AG10803 (cell line): ENCODE data around the gene WRNIP1.

Experiments
- DNase-seq: peaks from one replicate; pipeline ENCODE4 v3.0.0; 2010; ENCODE audit warnings: low read depth
- H3K4me3 ChIP-seq: 2 replicates; pipeline ENCODE4 v1.5.1; 2011; ENCODE audit warnings: mild to moderate bottlenecking, low read length, control low read depth
- CTCF ChIP-seq: conservative IDR thresholded peaks from 2 replicates; pipeline ENCODE4 v1.5.1; 2011; ENCODE audit warnings: mild to moderate bottlenecking, low read length, control low read depth, inconsistent platforms

The WRNIP1 gene

GRCh38 chr6:2820415-2820814 lies 55.2 kb downstream of the WRNIP1 start:
- TF ChIP-seq CTCF, result no peak
- H3K4me3 ChIP-seq, result no peak overlapping the region
- no peak for DNase-seq

DNA sequence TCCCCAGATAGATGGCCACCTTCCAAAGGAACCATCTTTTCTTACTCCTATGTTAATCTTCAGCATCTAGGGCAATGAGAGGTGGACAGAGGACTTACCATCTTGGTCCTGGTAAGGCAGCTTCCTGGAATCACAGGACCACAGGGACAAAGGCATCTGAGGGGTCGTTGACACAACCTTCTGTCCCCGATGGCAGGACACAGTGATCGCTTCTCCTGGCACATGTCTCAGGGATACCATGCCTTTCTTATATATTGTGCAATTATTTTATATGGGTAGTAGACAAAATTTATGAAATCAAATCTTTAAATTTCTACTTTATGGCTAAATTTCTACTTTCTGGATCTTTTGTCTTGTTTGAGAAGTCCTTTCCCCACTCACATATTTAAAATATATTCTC lies 56.4 kb downstream of the WRNIP1 start:
- no peak overlapping the region for H3K4me3 ChIP-seq
- no peak for TF ChIP-seq CTCF
- no peak for DNase-seq

DNA sequence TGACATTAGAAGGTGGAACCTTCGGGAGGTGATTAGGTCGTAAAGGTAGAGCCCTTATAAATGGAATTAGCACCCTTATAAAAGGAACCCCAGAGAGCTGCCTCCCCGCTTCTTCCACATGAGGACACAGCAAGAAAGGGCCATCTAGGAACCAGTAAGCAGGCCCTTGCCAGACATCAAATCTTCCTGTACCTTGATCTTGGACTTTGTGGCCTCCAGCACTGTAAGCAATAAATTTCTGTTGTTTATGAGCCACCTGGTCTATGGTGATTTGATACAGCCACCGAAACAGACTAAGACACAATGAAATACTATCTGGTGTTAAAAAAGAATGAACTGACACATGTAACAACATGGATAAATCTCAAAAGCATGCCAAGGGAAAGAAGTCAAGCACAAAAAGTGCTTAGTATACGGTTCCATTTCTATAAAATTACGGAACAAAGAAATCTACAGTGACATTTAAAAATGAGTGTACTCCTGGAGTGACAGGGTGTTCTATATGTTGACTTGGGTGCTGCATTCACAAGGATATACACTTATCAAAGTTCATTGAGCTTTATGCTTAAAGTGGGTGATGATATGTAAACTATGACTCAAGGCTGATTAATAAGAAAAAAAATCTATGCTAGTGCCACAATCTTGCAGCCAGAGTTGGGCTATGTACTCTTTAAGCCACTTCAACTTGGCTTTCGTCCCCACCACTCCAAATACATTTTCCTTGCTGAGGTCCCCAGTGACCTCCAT lies 58.1 kb downstream of the WRNIP1 start:
- no peak for DNase-seq
- no peak for TF ChIP-seq CTCF
- no peak overlapping the region for H3K4me3 ChIP-seq

- no peak for TF ChIP-seq CTCF
- no peak overlapping the region for H3K4me3 ChIP-seq
- DNase-seq, result no peak
Measured at GRCh38 chr6:2826131-2826530, 60.9 kb downstream of the WRNIP1 start.

- no peak for DNase-seq
- TF ChIP-seq CTCF, result no peak
- no peak overlapping the region for H3K4me3 ChIP-seq
Measured at GRCh38 chr6:2827142-2827541, 61.9 kb downstream of the WRNIP1 start.

DNA sequence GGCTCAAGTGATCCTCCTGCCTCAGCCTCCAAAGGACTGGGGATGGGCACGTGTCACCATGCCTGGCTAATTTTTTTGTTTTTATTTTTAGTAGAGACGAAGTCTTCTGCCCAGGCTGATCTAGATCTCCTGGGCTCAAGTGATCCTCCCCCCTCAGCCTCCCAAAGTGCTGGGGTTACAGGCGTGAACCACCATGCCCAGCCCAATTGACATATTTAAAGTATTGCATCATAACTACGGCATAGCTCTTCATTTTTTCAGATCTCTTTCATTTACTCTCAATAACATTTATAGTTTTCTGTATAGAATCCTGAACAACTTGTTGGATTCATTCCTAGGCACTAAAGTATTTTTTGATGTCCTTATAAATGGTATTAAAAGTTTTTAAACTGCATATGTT lies 63.4 kb downstream of the WRNIP1 start:
- no peak overlapping the region for H3K4me3 ChIP-seq
- TF ChIP-seq CTCF, result no peak
- no peak for DNase-seq

DNA sequence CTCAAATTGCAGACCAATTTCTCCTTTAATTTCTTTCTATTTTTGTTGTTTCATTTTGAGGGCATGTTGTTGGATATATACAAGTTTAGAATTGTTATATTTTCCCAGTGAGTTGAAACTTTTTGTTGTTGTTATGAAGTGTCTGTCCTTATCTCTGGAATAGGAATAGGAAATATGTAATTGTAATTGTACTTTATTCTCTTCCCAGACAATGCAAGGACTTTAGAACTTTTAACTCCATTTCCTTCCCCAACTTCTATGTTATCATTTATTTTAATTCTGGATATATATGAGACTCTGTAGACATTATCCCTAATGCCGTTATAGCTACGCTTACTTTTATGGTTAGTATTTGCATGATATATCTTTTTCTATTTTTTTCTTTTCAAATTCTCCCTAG lies 64.1 kb downstream of the WRNIP1 start:
- H3K4me3 ChIP-seq, result no peak overlapping the region
- no peak for DNase-seq
- no peak for TF ChIP-seq CTCF
